Suprapubic skin (tissue), 4 donors: ENCODE results near the gene IMMT.

Experiments
- CTCF ChIP-seq, 2 donors: fragments of 200-600 bp in 1 of 2; fragments of 450-650 bp in 1 of 2; sonication (generic) in 1 of 2; IDR thresholded peaks; one replicate each; pipeline ENCODE4 v1.5.1; 2016 to 2019; ENCODE audit warnings: antibody characterized with exemption in 2 of 2, mild to moderate bottlenecking in 1 of 2, moderate library complexity in 1 of 2
- POLR2A ChIP-seq, 2 donors: fragments of 450-650 bp; IDR thresholded peaks; one replicate each; pipeline ENCODE4 v1.6.1; 2017; ENCODE audit warnings: antibody characterized with exemption in 2 of 2, mild to moderate bottlenecking in 2 of 2, moderate library complexity in 2 of 2
- POLR2AphosphoS5 ChIP-seq, 3 donors: sonication (generic); formaldehyde crosslinking; IDR thresholded peaks; one replicate each; pipeline ENCODE4 v1.6.1; 2017; ENCODE audit warnings: antibody characterized with exemption in 3 of 3

GRCh38 chr2:86136141-86136540 lies 59.1 kb downstream of the IMMT start:
- TF ChIP-seq POLR2A (IDR thresholded peaks at IDR 0.05), result no peak
- TF ChIP-seq CTCF (IDR thresholded peaks at IDR 0.05), result no peak
- TF ChIP-seq POLR2AphosphoS5 (IDR thresholded peaks at IDR 0.05), result no peak
